ENCODE results near the gene ATP7B. TPM values are rescaled to one million over a fixed set of nuclear protein-coding genes. Genes with fewer than 3 reads are reported as not detected.

The ATP7B gene
- total and polyA plus RNA-seq, 2 experiments from 2014 or later = 2.2 to 12.8 TPM

DNA sequence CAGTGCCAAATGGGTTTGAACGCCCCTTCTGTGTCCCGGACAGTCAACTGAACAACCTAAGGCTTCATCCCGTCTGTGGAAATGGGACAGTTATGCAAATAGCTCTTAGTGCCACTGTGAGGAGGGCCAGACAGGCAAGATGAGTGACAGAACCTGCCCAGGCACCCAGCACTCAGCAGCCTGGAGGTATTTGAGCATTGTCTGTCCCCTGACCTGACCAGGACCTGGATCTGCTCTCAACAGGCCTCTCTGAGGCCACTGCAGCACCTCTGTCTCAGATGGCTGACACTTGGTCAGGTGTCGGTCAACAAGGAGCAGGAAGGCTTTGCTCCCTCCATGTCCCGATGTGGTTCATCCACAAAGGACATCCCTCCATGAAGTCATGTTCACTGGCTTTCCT, 81.6 kb downstream of the ATP7B start:
- H3K27ac Mint-ChIP-seq = no peak overlapping the region
- Histone ChIP-seq H3K4me3 (no peak overlapping the region), H3K4me2 (no peak overlapping the region), H3K36me3 (ENCODE audit: insufficient read depth) (no peaks in the 10 kb centered on the region), H3K9me2 (ENCODE audit: insufficient read depth) (no peaks in the 10 kb centered on the region), H3K27me3 (ENCODE audit: insufficient read depth) (no peaks in the 10 kb centered on the region), H3F3A (replicated peaks; ENCODE audit: low read depth) (no peaks in the 10 kb centered on the region), H3K27ac (ENCODE audit: low read depth) (no peak overlapping the region), H4K20me1 (replicated peaks; ENCODE audit: insufficient read depth) (no peaks in the 10 kb centered on the region), H3K79me2 (replicated peaks; ENCODE audit: insufficient read depth) (no peaks in the 10 kb centered on the region), H2AFZ (no peak overlapping the region), H3K4me1 (ENCODE audit: insufficient read depth) (no peaks in the 10 kb centered on the region)
- no peak for ATAC-seq
- no peaks in the 10 kb centered on the region; the same call in 2 of the 3 replicates for H3K4me1 Mint-ChIP-seq
- TF ChIP-seq NANOG (IDR thresholded peaks at IDR 0.05; ENCODE audit: borderline replicate concordance) (no peak), ZNF114 (CRISPR knock-in tag; IDR thresholded peaks at IDR 0.05) (no peak), EZH2phosphoT487 (IDR thresholded peaks at IDR 0.05; ENCODE audit: unreplicated experiment) (no peak), STAT1 (IDR thresholded peaks at IDR 0.05; ENCODE audit: unreplicated experiment) (no peak), POLR2AphosphoS5 (IDR thresholded peaks at IDR 0.05; ENCODE audit: low read depth) (no peak), JUNB (IDR thresholded peaks at IDR 0.05; ENCODE audit: unreplicated experiment) (no peak), CREB1 (CRISPR knock-in tag; IDR thresholded peaks at IDR 0.05; ENCODE audit: low read depth) (no peak), ETS1 (IDR thresholded peaks at IDR 0.05) (no peak), CTCF (conservative IDR thresholded peaks at IDR 0.05; ENCODE audit: low read depth in 2 of 2) (no peak), ZNF331 (CRISPR knock-in tag; IDR thresholded peaks at IDR 0.05; ENCODE audit: low read depth) (no peak), EZH2 (IDR thresholded peaks at IDR 0.05; ENCODE audit: low read depth, unreplicated experiment) (no peak)
- TF ChIP-seq, protein P1, sequence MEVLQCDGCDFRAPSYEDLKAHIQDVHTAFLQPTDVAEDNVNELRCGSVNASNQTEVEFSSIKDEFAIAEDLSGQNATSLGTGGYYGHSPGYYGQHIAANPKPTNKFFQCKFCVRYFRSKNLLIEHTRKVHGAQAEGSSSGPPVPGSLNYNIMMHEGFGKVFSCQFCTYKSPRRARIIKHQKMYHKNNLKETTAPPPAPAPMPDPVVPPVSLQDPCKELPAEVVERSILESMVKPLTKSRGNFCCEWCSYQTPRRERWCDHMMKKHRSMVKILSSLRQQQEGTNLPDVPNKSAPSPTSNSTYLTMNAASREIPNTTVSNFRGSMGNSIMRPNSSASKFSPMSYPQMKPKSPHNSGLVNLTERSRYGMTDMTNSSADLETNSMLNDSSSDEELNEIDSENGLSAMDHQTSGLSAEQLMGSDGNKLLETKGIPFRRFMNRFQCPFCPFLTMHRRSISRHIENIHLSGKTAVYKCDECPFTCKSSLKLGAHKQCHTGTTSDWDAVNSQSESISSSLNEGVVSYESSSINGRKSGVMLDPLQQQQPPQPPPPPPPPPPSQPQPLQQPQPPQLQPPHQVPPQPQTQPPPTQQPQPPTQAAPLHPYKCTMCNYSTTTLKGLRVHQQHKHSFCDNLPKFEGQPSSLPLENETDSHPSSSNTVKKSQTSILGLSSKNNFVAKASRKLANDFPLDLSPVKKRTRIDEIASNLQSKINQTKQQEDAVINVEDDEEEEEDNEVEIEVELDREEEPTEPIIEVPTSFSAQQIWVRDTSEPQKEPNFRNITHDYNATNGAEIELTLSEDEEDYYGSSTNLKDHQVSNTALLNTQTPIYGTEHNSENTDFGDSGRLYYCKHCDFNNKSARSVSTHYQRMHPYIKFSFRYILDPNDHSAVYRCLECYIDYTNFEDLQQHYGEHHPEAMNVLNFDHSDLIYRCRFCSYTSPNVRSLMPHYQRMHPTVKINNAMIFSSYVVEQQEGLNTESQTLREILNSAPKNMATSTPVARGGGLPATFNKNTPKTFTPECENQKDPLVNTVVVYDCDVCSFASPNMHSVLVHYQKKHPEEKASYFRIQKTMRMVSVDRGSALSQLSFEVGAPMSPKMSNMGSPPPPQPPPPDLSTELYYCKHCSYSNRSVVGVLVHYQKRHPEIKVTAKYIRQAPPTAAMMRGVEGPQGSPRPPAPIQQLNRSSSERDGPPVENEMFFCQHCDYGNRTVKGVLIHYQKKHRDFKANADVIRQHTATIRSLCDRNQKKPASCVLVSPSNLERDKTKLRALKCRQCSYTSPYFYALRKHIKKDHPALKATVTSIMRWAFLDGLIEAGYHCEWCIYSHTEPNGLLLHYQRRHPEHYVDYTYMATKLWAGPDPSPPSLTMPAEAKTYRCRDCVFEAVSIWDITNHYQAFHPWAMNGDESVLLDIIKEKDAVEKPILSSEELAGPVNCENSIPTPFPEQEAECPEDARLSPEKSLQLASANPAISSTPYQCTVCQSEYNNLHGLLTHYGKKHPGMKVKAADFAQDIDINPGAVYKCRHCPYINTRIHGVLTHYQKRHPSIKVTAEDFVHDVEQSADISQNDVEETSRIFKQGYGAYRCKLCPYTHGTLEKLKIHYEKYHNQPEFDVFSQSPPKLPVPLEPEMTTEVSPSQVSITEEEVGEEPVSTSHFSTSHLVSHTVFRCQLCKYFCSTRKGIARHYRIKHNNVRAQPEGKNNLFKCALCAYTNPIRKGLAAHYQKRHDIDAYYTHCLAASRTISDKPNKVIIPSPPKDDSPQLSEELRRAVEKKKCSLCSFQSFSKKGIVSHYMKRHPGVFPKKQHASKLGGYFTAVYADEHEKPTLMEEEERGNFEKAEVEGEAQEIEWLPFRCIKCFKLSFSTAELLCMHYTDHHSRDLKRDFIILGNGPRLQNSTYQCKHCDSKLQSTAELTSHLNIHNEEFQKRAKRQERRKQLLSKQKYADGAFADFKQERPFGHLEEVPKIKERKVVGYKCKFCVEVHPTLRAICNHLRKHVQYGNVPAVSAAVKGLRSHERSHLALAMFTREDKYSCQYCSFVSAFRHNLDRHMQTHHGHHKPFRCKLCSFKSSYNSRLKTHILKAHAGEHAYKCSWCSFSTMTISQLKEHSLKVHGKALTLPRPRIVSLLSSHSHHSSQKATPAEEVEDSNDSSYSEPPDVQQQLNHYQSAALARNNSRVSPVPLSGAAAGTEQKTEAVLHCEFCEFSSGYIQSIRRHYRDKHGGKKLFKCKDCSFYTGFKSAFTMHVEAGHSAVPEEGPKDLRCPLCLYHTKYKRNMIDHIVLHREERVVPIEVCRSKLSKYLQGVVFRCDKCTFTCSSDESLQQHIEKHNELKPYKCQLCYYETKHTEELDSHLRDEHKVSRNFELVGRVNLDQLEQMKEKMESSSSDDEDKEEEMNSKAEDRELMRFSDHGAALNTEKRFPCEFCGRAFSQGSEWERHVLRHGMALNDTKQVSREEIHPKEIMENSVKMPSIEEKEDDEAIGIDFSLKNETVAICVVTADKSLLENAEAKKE (CRISPR knock-in tag; IDR thresholded peaks at IDR 0.05) = no peak
- TF ChIP-seq, protein P2, sequence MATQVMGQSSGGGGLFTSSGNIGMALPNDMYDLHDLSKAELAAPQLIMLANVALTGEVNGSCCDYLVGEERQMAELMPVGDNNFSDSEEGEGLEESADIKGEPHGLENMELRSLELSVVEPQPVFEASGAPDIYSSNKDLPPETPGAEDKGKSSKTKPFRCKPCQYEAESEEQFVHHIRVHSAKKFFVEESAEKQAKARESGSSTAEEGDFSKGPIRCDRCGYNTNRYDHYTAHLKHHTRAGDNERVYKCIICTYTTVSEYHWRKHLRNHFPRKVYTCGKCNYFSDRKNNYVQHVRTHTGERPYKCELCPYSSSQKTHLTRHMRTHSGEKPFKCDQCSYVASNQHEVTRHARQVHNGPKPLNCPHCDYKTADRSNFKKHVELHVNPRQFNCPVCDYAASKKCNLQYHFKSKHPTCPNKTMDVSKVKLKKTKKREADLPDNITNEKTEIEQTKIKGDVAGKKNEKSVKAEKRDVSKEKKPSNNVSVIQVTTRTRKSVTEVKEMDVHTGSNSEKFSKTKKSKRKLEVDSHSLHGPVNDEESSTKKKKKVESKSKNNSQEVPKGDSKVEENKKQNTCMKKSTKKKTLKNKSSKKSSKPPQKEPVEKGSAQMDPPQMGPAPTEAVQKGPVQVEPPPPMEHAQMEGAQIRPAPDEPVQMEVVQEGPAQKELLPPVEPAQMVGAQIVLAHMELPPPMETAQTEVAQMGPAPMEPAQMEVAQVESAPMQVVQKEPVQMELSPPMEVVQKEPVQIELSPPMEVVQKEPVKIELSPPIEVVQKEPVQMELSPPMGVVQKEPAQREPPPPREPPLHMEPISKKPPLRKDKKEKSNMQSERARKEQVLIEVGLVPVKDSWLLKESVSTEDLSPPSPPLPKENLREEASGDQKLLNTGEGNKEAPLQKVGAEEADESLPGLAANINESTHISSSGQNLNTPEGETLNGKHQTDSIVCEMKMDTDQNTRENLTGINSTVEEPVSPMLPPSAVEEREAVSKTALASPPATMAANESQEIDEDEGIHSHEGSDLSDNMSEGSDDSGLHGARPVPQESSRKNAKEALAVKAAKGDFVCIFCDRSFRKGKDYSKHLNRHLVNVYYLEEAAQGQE (IDR thresholded peaks at IDR 0.05; ENCODE audit: unreplicated experiment) = no peak
- DNase-seq (ENCODE audit: low spot score) = no peak
- no peaks in the 10 kb centered on the region for H3K9me3 Mint-ChIP-seq
- H3K4me3 Mint-ChIP-seq = no peak overlapping the region
- H3K27me3 Mint-ChIP-seq (ENCODE audit: insufficient read depth, low read depth, poor library complexity) = peaks cover 6% of the 10 kb centered on the region
- no peaks in the 10 kb centered on the region; the same call in 2 of the 3 replicates for H3K36me3 Mint-ChIP-seq (ENCODE audit: low read depth)
